Fibroblast of peridontal ligament (primary cell): ENCODE measurements around the gene PDCD2L.
A peak's percentile ranks its signal among the peaks of the same experiment; 100 is the strongest.
"Not testable (repeated sequence)": the region's sequence is repeated elsewhere in the genome, so short reads cannot be mapped to it uniquely, and the experiment has no call there.

Experiments used
- DNase-seq: peaks from one replicate; pipeline ENCODE4 v3.0.0-alpha.2; 2010; ENCODE audit errors: extremely low read depth

PDCD2L gene

DNA sequence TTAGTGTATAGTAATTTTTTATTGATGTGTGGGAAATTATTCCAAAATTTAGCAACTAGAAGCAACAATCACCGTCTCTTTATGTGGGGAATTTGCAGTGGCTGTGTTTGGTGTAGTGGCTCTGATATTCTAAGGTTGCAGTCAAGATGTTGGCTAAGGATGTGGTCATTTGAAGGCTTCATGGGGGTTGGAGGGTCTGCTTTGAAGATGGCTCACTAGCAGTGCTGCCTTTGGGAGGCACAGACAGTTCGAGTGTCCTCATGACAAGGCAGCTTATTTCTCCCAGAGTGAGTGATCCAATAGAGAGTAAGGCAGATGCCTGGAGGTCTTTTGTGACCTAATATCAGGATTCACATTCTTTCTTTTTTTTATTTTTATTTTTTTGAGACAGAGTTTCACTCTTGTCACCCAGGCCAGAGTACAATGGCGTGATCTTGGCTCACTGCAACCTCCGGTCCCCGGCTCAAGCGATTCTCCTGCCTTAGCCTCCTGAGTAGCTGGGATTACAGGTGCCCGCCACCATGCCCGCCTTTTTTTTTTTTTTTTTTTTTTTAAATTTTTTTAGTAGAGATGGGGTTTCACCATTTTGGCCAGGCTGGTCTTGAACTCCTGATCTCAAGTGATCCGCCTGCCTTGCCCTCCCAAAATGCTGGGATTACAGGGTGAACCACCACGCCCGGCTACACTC is 30.5 kb upstream of the PDCD2L start:
- DNase-seq, result no peak

DNA sequence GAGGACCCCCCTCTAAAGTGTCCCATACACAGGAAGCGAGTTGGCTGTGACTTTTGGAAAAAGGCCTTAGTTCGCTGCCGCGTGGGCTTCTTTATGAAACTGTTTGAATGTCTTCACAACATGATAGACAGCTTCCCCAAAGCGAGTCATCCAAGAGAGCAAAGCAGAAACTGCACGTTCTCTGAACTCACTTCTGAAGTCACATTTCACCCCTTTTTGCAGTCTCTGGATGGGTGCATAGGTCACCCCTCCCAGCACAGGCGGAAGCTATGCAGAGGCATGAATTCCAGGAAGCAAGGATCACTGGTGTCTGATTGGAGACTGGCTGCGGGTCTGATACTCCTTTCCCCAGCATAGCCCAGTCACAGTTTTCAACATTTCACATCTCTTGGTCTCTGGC is 28.6 kb upstream of the PDCD2L start:
- no peak for DNase-seq

- no peak for DNase-seq
Observed at GRCh38 chr19:34380639-34381241, 23.5 kb upstream of the PDCD2L start.

DNA sequence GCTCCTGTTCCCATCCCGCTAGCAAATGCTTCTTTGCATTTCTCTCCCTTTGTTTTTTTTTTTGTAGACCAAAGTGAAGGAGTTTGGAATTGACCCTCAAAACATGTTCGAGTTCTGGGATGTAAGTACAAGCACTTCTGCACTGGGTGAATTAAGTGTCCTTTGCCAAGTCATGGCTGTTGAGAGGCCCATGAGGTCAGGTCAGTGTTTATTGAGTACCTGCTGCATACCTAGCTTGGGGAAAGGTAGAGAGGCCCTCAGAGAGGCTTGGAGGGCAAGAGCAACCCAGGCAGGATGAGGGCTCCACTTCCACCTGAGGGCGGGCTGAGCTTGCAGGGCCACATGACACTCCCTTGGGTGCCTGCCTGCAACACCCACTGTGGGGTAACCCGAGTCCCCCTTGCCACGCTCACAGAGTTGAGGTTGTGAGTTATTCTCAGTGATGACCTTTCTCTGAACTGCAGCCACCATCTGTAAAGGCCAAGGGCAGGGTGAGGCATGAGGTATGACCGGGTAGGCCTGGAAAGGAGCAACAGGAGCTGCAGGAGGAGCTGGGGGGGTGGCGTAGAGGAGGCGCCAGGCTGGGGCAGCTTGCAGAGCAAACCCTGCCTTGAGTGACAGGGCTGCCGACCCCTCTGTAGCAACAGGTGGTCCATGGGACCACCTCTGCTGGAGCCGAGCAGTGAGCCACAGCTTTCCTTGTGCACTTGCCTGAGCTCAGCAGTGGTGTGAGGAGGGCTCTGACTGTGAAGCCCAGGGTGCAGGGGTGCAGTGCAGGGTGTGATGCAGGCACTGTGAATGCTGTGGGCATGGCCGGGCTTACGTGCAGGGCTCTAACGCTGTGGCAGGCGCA is 22.6 kb upstream of the PDCD2L start:
- no peak for DNase-seq

- DNase-seq, result no peak
Observed at GRCh38 chr19:34382471-34382870, 21.7 kb upstream of the PDCD2L start.

DNA sequence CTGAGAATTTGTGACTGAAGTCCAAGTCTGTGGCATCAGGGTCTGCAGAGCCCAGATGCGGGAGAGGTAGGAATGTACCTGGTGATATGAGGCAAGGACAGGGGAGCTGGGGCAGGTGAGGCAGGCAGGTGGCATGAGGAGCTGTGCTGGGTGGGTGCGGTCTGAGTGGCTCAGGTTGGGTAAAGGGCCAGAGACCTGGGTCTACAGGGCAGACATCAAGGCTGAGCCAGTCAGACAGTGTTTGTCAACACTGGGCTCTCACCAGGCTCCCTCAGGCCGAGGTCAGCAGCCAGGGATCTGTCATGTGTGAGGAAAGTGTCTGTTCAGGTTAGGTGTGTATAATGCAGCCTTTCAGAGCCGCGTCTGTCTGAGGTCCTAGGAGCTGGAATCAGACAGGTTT is 20.6 kb upstream of the PDCD2L start:
- no peak for DNase-seq

DNA sequence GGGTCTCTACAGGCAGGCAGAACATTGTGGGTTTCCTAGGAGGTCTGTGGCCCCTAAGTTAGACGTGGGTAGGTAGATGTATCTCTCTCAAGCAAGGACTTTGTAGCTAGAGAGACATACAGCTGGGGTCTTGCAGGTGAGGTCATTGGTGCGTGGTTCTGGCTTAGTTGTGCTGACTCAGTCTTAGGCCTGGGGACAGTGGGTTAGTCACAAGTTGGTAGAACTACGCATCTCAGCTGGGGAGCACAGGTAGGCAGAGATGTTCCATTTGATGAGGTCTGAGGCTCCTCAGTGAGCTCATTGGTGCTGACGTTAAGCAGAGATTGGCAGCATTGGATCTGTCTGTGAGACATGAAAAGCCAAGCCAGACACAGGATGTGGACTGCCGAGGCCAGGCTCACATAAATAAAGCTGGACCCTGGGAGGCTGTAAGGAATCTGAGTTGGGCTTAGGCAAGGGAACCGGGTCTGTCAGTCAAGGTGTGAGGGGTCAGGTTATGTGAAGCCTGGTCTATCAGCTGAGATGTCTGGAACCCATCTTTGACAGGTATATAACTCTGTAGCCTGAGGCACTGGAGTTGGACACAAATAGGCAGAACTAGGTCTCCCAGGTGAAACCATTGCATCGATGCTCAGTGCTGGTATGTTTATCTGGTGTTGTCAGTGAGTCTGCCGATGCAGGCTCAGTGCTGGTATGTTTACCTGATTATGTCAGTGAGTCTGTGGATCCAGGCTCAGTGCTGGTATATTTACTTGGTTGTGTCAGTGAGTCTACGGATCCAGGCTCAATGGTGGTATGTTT is 17.4 kb upstream of the PDCD2L start:
- no peak for DNase-seq

DNA sequence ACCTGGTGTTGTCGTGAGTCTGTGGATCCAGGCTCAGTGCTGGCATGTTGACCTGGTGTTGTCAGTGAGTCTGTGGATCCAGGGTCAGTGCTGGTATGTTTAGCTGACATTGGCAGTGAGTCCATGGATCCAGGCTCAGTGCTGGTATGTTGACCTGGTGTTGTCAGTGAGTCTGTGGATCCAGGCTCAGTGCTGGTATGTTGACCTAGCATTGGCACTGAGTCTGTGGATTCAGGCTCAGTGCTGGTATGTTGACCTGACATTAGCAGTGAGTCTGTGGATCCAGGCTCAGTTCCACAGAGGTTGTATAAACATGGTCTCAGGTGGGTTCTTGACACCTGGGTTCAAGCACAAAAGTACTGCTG is 16.8 kb upstream of the PDCD2L start:
- DNase-seq, result no peak

DNA sequence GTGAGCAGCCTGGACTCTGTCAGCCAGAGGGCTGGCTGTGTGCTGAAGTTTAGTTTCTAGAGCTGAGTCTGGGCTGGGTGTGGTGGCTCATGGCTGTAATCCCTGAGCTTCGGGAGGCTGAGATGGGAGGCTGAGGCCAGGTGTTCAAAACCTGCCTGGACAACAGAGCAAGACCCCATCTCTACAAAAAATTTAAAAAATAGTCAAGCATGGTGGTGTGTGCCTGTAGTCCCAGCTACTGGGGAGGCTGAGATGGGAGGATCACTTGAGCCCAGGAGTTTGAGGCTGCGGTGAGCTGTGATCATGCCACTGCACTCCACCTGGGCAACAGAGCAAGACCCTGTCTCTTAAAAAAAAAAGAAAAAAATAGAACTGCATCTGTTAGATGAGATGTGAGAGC is 15.5 kb upstream of the PDCD2L start:
- not testable (repeated sequence) for DNase-seq

- peak; percentile 5 for DNase-seq
Observed at GRCh38 chr19:34391813-34392212, 12.4 kb upstream of the PDCD2L start.

DNA sequence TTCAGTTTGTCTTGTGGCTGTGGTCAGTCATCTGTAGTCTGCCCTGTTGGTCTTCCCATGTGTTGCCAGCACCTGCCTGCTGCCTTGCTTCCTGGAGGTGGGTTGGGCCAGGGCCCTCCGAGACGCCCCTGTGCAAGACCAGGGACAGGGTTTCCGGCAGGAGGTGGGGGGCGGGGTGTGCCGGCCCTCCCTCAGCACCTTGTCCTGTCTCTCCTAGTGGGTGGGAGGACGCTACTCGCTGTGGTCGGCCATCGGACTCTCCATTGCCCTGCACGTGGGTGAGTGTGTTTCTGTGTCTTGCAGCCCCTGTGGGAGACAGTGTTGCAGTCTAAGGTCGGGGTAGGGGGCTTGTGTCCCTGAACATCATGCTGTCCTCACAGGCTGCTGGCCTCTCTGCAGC is 11.2 kb upstream of the PDCD2L start:
- no peak for DNase-seq

DNA sequence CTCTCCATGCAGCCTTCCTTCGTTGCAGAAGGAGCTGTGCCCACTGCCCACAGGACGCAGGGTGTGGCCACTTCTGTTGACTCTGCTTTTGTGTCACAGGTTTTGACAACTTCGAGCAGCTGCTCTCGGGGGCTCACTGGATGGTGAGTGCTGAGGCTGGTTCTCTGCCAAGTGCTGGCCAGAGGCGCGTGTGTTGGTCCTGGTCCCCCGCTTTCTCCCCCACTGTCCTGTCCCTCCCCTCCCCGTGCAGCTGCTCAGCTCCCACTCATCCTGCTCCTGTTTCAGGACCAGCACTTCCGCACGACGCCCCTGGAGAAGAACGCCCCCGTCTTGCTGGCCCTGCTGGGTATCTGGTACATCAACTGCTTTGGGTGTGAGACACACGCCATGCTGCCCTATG is 10.6 kb upstream of the PDCD2L start:
- no peak for DNase-seq

DNA sequence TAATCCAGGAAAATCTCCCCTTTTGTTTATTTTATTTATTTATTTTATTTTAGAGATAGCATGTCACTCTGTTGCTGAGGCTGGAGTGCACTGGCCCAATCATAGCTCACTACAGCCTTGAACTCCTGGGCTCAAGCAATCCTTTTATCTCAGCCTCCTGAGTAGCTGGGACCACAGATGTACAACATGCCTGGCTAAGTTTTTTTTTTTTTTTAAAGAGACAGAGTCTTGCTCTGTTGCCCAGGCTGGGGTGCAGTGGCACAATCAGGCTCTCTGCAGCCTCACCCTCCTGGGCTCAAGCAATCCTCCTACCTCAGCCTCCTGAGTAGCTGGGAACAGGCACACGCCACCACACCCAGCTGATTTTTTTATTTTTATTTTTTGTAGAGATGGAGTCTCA is 6.3 kb upstream of the PDCD2L start:
- DNase-seq, result no peak

DNA sequence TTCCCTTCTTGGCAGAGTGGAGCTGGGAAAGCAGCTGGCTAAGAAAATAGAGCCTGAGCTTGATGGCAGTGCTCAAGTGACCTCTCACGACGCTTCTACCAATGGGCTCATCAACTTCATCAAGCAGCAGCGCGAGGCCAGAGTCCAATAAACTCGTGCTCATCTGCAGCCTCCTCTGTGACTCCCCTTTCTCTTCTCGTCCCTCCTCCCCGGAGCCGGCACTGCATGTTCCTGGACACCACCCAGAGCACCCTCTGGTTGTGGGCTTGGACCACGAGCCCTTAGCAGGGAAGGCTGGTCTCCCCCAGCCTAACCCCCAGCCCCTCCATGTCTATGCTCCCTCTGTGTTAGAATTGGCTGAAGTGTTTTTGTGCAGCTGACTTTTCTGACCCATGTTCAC is 4.3 kb upstream of the PDCD2L start:
- DNase-seq, result no peak

DNA sequence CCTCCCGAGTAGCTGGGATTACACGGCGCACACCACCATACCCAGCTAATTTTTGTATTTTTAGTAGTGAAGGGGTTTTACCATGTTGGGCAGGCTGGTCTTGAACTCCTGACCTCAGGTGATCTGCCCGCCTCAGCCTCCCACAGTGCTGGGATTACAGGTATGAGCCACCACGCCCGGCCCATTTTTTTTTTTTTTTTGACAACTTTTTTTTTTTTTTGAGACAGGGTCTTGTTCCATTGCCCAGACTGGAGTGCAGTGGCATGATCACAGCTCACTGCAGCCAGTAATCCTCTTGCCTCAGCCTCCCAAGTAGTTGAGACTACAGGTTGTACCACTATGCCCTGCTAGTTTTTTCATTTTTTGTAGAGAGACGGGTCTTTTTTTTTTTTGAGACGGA is 3.4 kb upstream of the PDCD2L start:
- not testable (repeated sequence) for DNase-seq

- DNase-seq, result no peak
Observed at GRCh38 chr19:34402074-34402600, 2.1 kb upstream of the PDCD2L start.

- no peak for DNase-seq
Observed at GRCh38 chr19:34403784-34404108, 453 bp upstream of the PDCD2L start.

- DNase-seq, result no peak
Observed at GRCh38 chr19:34405892-34406660, 1.9 kb downstream of the PDCD2L start.

DNA sequence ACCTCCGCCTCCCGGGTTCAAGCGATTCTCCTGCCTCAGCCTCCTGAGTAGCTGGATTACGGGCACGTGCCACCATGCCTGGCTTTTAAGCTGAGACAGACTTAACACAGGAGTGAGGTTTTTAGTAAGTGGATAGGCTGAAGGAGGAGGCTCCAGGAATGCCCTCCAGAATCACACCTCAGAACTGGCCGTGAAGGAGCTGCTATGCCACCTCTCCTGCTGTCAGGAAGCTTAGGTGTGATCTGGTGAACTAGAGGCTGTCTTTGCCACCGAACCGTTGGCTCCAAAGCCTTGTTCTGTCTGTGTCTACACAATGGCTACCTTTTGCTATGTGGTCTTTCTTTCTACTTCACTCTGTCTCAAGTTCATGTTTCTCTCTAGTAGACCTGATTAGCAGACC is 4.2 kb downstream of the PDCD2L start:
- DNase-seq, result no peak

DNA sequence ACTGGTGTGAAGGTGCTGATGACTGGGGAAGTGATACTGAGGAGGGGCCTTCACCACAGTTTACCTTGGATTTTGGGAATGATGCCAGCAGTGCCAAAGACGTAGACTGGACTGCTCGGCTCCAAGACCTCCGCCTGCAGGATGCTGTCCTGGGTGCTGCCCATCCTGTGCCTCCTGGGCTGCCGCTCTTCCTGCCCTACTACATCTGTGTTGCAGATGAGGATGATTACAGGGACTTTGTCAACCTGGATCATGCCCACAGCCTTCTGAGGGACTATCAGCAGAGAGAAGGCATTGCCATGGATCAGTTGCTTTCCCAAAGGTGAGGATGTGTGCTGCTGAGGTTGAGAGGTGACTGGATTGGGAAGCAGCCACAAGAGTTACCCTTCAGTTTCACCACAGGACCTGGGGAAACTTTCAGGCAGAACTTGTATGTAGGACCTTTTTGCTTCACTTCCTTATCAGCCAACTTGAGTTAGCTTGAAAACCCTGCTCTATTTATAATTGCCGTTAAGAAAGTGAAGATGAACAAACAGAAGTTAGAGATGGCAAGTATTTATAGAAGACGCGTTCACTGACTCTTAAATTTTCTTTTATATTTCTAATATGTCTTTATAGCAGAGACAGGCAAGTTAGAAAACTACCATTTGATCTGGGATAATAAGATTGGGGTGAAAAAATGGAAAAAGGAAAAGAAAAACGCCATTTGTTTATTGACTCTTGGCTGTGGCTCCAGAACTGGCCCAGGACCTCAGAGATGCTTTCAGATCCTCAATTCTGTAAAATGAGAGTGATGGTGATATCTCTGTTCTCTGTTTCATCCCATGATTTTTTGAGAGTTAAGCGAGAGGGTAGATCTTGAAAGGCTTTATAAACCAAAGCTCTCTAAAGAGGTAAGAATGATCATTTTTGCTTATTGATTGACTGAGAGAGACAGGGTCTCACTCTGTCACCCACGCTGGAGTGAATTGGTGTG is 5.3 kb downstream of the PDCD2L start:
- no peak for DNase-seq
